Measurements from ENCODE around the gene RIPOR1. TPM values are rescaled to one million over a fixed set of nuclear protein-coding genes. Genes with fewer than 3 reads are reported as not detected.

The RIPOR1 gene
- total RNA-seq, 1 donor from 2014 or later: 13.7 TPM

GRCh38 chr16:67562918-67563707, 34.5 kb downstream of the RIPOR1 start:
- no peaks in the 10 kb centered on the region for H3K27me3 ChIP-seq (ENCODE audit: control insufficient read depth, insufficient read depth, low read length)
- FAIRE-seq (no peak), DNase-seq (ENCODE audit: low read depth) (peak; percentile 18)
- no peaks in the 10 kb centered on the region for H3K36me3 ChIP-seq (ENCODE audit: control insufficient read depth, insufficient read depth, low read length)
- peak overlapping the region; percentile 97 for H3K4me3 ChIP-seq (ENCODE audit: low read depth, low read length)
- peak; percentile 37 for TF ChIP-seq CTCF (IDR thresholded peaks at IDR 0.05; ENCODE audit: insufficient read depth, low read length, severe bottlenecking)

GRCh38 chr16:67563708-67564468, 35.3 kb downstream of the RIPOR1 start:
- no peak for FAIRE-seq

GRCh38 chr16:67565470-67566100, 37.0 kb downstream of the RIPOR1 start:
- no peak for TF ChIP-seq CTCF (IDR thresholded peaks at IDR 0.05; ENCODE audit: insufficient read depth, low read length, severe bottlenecking)
- no peak for FAIRE-seq
- no peaks in the 10 kb centered on the region for H3K36me3 ChIP-seq (ENCODE audit: control insufficient read depth, insufficient read depth, low read length)

More at GRCh38 chr16:67563708-67564468, 35.3 kb downstream of the RIPOR1 start:
- no peak for TF ChIP-seq CTCF (IDR thresholded peaks at IDR 0.05; ENCODE audit: insufficient read depth, low read length, severe bottlenecking)
- no peaks in the 10 kb centered on the region for H3K36me3 ChIP-seq (ENCODE audit: control insufficient read depth, insufficient read depth, low read length)
- no peaks in the 10 kb centered on the region for H3K27me3 ChIP-seq (ENCODE audit: control insufficient read depth, insufficient read depth, low read length)
- peak; percentile 83 for DNase-seq (ENCODE audit: low read depth)
- H3K4me3 ChIP-seq (ENCODE audit: low read depth, low read length): peak overlapping the region; percentile 97

GRCh38 chr16:67571464-67571863, 42.8 kb downstream of the RIPOR1 start:
- H3K36me3 ChIP-seq (ENCODE audit: control insufficient read depth, insufficient read depth, low read length): no peaks in the 10 kb centered on the region
- no peak for FAIRE-seq

More at GRCh38 chr16:67565470-67566100, 37.0 kb downstream of the RIPOR1 start:
- no peak for DNase-seq (ENCODE audit: low read depth)
- H3K27me3 ChIP-seq (ENCODE audit: control insufficient read depth, insufficient read depth, low read length): no peaks in the 10 kb centered on the region
- H3K4me3 ChIP-seq (ENCODE audit: low read depth, low read length): no peak overlapping the region

GRCh38 chr16:67571981-67572431, 43.4 kb downstream of the RIPOR1 start:
- FAIRE-seq (no peak), DNase-seq (ENCODE audit: low read depth) (peak; percentile 19)
- no peak for TF ChIP-seq CTCF (IDR thresholded peaks at IDR 0.05; ENCODE audit: insufficient read depth, low read length, severe bottlenecking)
- no peaks in the 10 kb centered on the region for H3K36me3 ChIP-seq (ENCODE audit: control insufficient read depth, insufficient read depth, low read length)
- no peaks in the 10 kb centered on the region for H3K27me3 ChIP-seq (ENCODE audit: control insufficient read depth, insufficient read depth, low read length)
- H3K4me3 ChIP-seq (ENCODE audit: low read depth, low read length): no peak overlapping the region

More at GRCh38 chr16:67571464-67571863, 42.8 kb downstream of the RIPOR1 start:
- Histone ChIP-seq H3K4me3 (ENCODE audit: low read depth, low read length) (no peak overlapping the region), H3K27me3 (ENCODE audit: control insufficient read depth, insufficient read depth, low read length) (no peaks in the 10 kb centered on the region)
- DNase-seq (ENCODE audit: low read depth): no peak
- no peak for TF ChIP-seq CTCF (IDR thresholded peaks at IDR 0.05; ENCODE audit: insufficient read depth, low read length, severe bottlenecking)
